Epithelial cell of proximal tubule (primary cell): ENCODE results near the gene GIT2. TPM values are rescaled to one million over a fixed set of nuclear protein-coding genes. Genes with fewer than 3 reads are reported as not detected.

Experiments used
- DNase-seq: peaks from one replicate; pipeline ENCODE4 v3.0.0-alpha.2; 2011; ENCODE audit warnings: low read depth
- H3K4me3 ChIP-seq: 2 replicates; pipeline ENCODE4 v1.5.1; 2011; ENCODE audit warnings: low read depth, mild to moderate bottlenecking, low read length
- total RNA-seq: library from RNA; depleted of rRNA; stranded (reverse); fragments of >200 nt; gene quantifications from 2 replicates; pipeline ENCODE4 v1.2.3, GENCODE V29; 2015
- TF ChIP-seq, protein P1 (sequence below): conservative IDR thresholded peaks from 2 replicates; pipeline ENCODE4 v1.5.1; 2012; ENCODE audit warnings: low read depth, mild to moderate bottlenecking, low read length

Gene GIT2
- total RNA-seq, 1 donor from 2014 or later = 20.1 TPM

DNA sequence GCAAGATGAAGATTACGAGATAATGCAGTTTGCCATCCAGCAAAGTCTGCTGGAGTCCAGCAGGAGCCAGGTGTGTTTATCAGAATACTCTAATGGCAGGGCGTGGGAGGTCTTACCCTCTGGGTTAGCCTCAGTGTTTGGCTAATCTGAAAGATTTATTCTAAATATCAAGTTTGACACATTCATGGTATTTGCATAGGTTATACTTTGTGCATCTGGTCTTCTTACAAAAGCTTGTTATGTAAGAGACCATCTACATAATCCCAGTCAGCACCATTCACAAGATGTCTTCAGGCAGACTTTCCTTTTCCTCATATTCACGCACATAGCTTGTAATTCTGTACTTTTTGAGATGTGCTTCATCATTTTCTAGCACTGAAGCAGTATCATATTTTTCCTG lies 37.7 kb upstream of the GIT2 start:
- TF ChIP-seq, protein P1, sequence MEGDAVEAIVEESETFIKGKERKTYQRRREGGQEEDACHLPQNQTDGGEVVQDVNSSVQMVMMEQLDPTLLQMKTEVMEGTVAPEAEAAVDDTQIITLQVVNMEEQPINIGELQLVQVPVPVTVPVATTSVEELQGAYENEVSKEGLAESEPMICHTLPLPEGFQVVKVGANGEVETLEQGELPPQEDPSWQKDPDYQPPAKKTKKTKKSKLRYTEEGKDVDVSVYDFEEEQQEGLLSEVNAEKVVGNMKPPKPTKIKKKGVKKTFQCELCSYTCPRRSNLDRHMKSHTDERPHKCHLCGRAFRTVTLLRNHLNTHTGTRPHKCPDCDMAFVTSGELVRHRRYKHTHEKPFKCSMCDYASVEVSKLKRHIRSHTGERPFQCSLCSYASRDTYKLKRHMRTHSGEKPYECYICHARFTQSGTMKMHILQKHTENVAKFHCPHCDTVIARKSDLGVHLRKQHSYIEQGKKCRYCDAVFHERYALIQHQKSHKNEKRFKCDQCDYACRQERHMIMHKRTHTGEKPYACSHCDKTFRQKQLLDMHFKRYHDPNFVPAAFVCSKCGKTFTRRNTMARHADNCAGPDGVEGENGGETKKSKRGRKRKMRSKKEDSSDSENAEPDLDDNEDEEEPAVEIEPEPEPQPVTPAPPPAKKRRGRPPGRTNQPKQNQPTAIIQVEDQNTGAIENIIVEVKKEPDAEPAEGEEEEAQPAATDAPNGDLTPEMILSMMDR = no peak
- H3K4me3 ChIP-seq = no peak overlapping the region
- no peak for DNase-seq

DNA sequence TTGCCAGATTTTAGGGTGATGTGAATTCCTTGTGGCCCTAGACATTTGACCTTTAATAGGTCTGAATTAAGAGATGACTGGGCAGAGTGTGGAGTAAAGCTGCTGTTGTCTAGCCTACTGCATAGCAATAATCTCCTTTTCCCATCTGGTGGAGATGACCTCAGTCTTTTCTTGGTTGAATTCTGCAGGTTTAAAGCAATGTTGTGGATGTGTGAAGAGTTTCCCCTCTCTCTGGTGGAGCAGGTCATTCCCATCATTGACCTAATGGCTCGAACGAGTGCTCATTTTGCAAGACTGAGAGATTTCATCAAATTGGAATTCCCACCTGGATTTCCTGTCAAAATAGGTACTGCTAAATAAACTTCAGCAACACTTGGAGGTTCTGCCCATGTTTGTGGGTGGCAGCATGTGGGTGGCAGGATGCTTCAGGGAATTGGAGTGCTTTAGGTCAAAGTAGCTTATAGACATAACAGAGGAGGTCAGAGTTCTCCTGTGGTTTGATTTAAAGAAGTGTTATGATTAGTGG lies 33.2 kb upstream of the GIT2 start:
- H3K4me3 ChIP-seq = no peak overlapping the region
- DNase-seq = no peak
- TF ChIP-seq, protein P1 = no peak

DNA sequence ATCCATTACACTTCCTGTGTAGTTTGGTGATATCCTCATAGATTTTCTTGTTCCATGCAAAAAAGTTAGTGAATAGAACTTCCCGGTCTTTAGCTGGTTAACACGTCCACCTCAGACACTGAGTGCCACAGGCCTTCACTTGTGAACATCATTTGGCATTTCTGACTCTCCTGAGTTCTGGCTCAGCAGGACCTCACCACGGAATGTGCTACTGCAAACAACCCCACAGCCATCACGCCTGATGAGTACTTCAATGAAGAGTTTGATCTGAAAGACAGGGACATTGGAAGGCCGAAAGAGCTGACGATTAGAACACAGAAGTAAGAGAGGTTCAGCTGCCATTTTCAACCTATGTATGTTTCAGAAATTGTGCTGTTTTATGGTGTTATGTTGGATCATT lies 32.2 kb upstream of the GIT2 start:
- no peak for DNase-seq

DNA sequence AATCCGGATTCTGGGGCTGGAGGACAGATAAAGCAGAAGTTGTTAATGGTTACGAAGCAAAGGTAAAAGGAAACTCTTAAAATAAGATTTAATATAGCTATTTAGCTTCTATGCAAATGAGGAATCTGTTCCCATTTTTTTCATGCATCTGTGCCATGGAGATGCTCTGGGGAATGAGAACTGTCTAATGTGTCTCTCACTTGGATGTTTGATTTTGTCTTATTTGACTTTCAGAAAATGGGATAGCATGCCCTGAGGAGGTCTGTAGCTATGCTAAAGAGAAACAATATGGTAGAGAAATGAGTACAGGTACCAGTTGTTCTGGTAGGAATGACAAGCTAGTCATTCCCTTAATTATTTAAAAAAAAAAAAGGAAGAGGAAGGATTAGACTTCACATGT lies 27.9 kb upstream of the GIT2 start:
- no peak overlapping the region for H3K4me3 ChIP-seq
- no peak for DNase-seq
- TF ChIP-seq, protein P1 = no peak

More for the DNA sequence above, 32.2 kb upstream of the GIT2 start:
- no peak overlapping the region for H3K4me3 ChIP-seq
- TF ChIP-seq, protein P1 = no peak

DNA sequence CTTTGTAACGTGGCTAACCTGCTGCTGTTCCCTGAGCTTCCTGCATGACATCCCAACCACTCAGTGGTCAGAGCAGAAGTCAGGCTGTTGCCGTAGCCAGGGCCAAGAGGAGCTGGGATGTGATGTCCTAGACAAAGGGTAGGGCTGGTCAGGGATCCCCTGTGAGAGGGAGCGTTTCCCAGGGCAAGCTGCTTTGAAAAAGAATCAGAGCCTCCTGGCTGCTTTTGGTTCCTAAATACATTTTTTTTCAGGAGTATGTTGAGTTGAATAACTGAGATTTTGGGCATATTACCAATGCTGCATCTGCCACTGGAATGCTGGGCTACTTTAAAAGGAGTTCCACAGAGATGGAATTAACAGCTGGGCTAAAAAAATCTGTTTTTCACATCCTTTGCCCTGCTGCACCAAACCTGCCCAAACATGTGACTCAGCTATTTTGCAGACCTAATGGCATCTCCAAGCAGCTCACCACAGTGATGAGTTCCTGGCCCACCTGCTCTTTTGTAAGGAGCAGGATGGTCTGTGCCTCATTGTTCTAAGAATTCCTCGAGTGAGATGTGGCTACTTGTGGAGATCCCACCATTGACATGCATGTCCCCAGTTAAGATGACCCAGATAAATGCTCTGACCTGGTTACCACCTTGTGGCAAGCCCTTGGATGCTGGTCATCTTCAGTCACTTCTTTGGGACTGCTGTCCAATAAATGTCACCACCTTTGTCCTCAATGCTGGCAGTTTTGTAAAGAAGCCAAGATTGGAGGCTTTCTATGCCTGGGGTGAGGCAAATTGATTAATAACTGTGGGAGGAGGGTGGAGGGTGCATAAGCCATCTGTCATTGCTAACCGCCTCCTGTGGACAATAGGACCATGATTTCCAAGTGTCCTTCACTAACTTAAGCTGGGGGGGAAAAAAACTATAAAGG lies 27.2 kb upstream of the GIT2 start:
- DNase-seq = no peak
- TF ChIP-seq, protein P1 = no peak
- no peak overlapping the region for H3K4me3 ChIP-seq

DNA sequence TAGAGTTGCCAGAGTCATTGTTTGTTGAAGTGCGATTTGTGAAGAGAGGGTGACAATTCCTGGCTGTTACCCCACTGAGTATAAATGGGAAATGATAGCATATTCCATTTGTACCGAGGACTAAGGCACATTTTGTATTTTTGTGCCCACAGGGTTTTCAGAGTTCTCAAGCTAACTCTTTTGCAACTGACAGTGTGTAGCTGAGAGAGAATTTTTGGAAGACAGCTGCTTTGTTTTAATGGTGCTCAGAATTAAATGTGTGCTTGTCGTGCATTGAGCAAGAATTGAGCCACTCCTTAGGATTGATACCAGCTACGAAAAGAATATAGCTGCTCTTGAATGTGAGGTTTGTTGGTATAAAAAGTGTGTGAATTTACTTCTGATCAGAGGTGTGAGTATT lies 24.8 kb upstream of the GIT2 start:
- no peak overlapping the region for H3K4me3 ChIP-seq
- TF ChIP-seq, protein P1 = no peak
- no peak for DNase-seq
